HG02571 (cell line): ENCODE measurements around the gene SHISA2.

Experiments used
- ATAC-seq: cut with Tn5 transposase; IDR thresholded peaks from one replicate; pipeline ENCODE4 v1.9.1; 2021; ENCODE audit warnings: mild to moderate bottlenecking, moderate library complexity; ENCODE audit not compliant: unreplicated experiment

SHISA2 gene

GRCh38 chr13:26019881-26020870, 31.6 kb downstream of the SHISA2 start:
- ATAC-seq, result no peak

GRCh38 chr13:26019251-26019650, 32.6 kb downstream of the SHISA2 start:
- no peak for ATAC-seq

- no peak for ATAC-seq
Measured at GRCh38 chr13:26017932-26018665, 33.7 kb downstream of the SHISA2 start.

GRCh38 chr13:26017196-26017921, 34.5 kb downstream of the SHISA2 start:
- ATAC-seq, result no peak

GRCh38 chr13:26016189-26016588, 35.6 kb downstream of the SHISA2 start:
- no peak for ATAC-seq

GRCh38 chr13:26015271-26016125, 36.3 kb downstream of the SHISA2 start:
- ATAC-seq, result no peak

GRCh38 chr13:26012995-26013394, 38.8 kb downstream of the SHISA2 start:
- ATAC-seq, result no peak

GRCh38 chr13:26011996-26012821, 39.6 kb downstream of the SHISA2 start:
- ATAC-seq, result no peak

- no peak for ATAC-seq
Measured at GRCh38 chr13:26011208-26011573, 40.6 kb downstream of the SHISA2 start.

- ATAC-seq, result no peak
Measured at GRCh38 chr13:26010487-26011207, 41.2 kb downstream of the SHISA2 start.

GRCh38 chr13:26007261-26008125, 44.3 kb downstream of the SHISA2 start:
- ATAC-seq, result no peak
